SK-N-SH treated with all-trans-retinoic acid at 6 μM for 48 hours (cell line): Measurements from ENCODE around the gene SHANK2.

Experiments used
- ATAC-seq: fragments of 200-7000 bp; cut with Tn5 transposase; 3 replicates; pipeline ENCODE4 v1.9.1; 2020; ENCODE audit warnings: mild to moderate bottlenecking, moderate library complexity
- ARNTL ChIP-seq: fragments of 450-650 bp; formaldehyde crosslinking; IDR thresholded peaks from 2 replicates; pipeline ENCODE4 v1.5.0; 2020; ENCODE audit warnings: low read depth, mild to moderate bottlenecking, moderate library complexity, borderline replicate concordance
- BACH2 ChIP-seq: fragments of 250-450 bp; sonication (Bioruptor Pico); IDR thresholded peaks from 2 replicates; pipeline ENCODE4 v1.9.0; 2021; ENCODE audit warnings: mild to moderate bottlenecking, borderline replicate concordance
- CSDC2 ChIP-seq: fragments of 250-450 bp; sonication (Bioruptor Pico); IDR thresholded peaks from 2 replicates; pipeline ENCODE4 v1.5.0; 2020; ENCODE audit warnings: mild to moderate bottlenecking, moderate library complexity
- ESRRG ChIP-seq: fragments of 250-450 bp; sonication (Bioruptor Pico); IDR thresholded peaks from 2 replicates; pipeline ENCODE4 v1.6.1; 2021; ENCODE audit warnings: mild to moderate bottlenecking
- GLIS3 ChIP-seq: fragments of 250-450 bp; sonication (Bioruptor Pico); IDR thresholded peaks from 2 replicates; pipeline ENCODE4 v1.5.0; 2020; ENCODE audit warnings: mild to moderate bottlenecking, moderate library complexity
- ISL1 ChIP-seq: fragments of 250-450 bp; sonication (Bioruptor Pico); IDR thresholded peaks from 2 replicates; pipeline ENCODE4 v2.1.2; 2022; ENCODE audit warnings: mild to moderate bottlenecking, moderate library complexity
- OSR1 ChIP-seq: fragments of 250-450 bp; sonication (Bioruptor Pico); IDR thresholded peaks from 2 replicates; pipeline ENCODE4 v1.8.0; 2022; ENCODE audit warnings: moderate library complexity, mild to moderate bottlenecking, inconsistent platforms
- PATZ1 ChIP-seq: fragments of 250-450 bp; sonication (Bioruptor Pico); IDR thresholded peaks from 2 replicates; pipeline ENCODE4 v1.8.0; 2020; ENCODE audit warnings: mild to moderate bottlenecking, moderate library complexity, borderline replicate concordance
- POU6F1 ChIP-seq: fragments of 250-450 bp; sonication (Bioruptor Pico); IDR thresholded peaks from 2 replicates; pipeline ENCODE4 v1.8.0; 2021; ENCODE audit warnings: low read depth, mild to moderate bottlenecking, moderate library complexity, borderline replicate concordance
- PPARA ChIP-seq: fragments of 250-450 bp; sonication (Bioruptor Pico); IDR thresholded peaks from 2 replicates; pipeline ENCODE4 v1.5.0; 2020; ENCODE audit warnings: mild to moderate bottlenecking, borderline replicate concordance
- RARB ChIP-seq: fragments of 250-450 bp; sonication (Bioruptor Pico); IDR thresholded peaks from 2 replicates; pipeline ENCODE4 v1.8.0; 2021; ENCODE audit warnings: mild to moderate bottlenecking, moderate library complexity
- SNAI2 ChIP-seq: fragments of 250-450 bp; sonication (Bioruptor Pico); IDR thresholded peaks from 2 replicates; pipeline ENCODE4 v1.5.0; 2020; ENCODE audit warnings: mild to moderate bottlenecking, moderate library complexity
- TCF4 ChIP-seq: fragments of 250-450 bp; sonication (Bioruptor Pico); IDR thresholded peaks from 2 replicates; pipeline ENCODE4 v1.8.0; 2021; ENCODE audit warnings: mild to moderate bottlenecking, moderate library complexity, borderline replicate concordance
- TOX ChIP-seq: fragments of 250-450 bp; sonication (Bioruptor Pico); IDR thresholded peaks from 2 replicates; pipeline ENCODE4 v1.8.0; 2021; ENCODE audit warnings: mild to moderate bottlenecking, moderate library complexity, borderline replicate concordance
- TSHZ2 ChIP-seq: fragments of 250-450 bp; sonication (Bioruptor Pico); IDR thresholded peaks from 2 replicates; pipeline ENCODE4 v1.5.0; 2020; ENCODE audit warnings: mild to moderate bottlenecking, moderate library complexity
- ZC3H10 ChIP-seq: fragments of 250-450 bp; sonication (Bioruptor Pico); IDR thresholded peaks from 2 replicates; pipeline ENCODE4 v1.5.1; 2021; ENCODE audit warnings: mild to moderate bottlenecking, moderate library complexity
- ZFP3 ChIP-seq: fragments of 250-450 bp; sonication (Bioruptor Pico); IDR thresholded peaks from 2 replicates; pipeline ENCODE4 v1.5.0; 2020; ENCODE audit warnings: mild to moderate bottlenecking, moderate library complexity
- ZFP30 ChIP-seq: fragments of 450-650 bp; formaldehyde crosslinking; IDR thresholded peaks from 2 replicates; pipeline ENCODE4 v1.5.0; 2022; ENCODE audit warnings: mild to moderate bottlenecking, moderate library complexity
- ZNF565 ChIP-seq: fragments of 450-650 bp; formaldehyde crosslinking; conservative IDR thresholded peaks from 2 replicates; pipeline ENCODE4 v1.5.0; 2020; ENCODE audit warnings: low read depth, mild to moderate bottlenecking, moderate library complexity
- ZNF8 ChIP-seq: fragments of 450-650 bp; formaldehyde crosslinking; IDR thresholded peaks from 2 replicates; pipeline ENCODE4 v1.5.0; 2020; ENCODE audit warnings: mild to moderate bottlenecking, moderate library complexity
- TF ChIP-seq, protein P1 (sequence below): fragments of 250-450 bp; sonication (Bioruptor Pico); IDR thresholded peaks from 2 replicates; pipeline ENCODE4 v1.5.1; 2021; ENCODE audit warnings: mild to moderate bottlenecking, moderate library complexity
- TF ChIP-seq, protein P2 (sequence below): fragments of 250-450 bp; sonication (Bioruptor Pico); IDR thresholded peaks from 2 replicates; pipeline ENCODE4 v1.5.1; 2020; ENCODE audit warnings: low read depth, mild to moderate bottlenecking, moderate library complexity

The SHANK2 gene

GRCh38 chr11:71252770-71253730 is 673 bp upstream of the SHANK2 start:
- TF ChIP-seq ARNTL (CRISPR knock-in tag) (no peak), TCF4 (no peak), ZNF8 (no peak), RARB (CRISPR knock-in tag) (no peak), GLIS3 (CRISPR knock-in tag) (no peak), CSDC2 (CRISPR knock-in tag) (no peak)
- no peak for ATAC-seq

- TF ChIP-seq, protein P1, sequence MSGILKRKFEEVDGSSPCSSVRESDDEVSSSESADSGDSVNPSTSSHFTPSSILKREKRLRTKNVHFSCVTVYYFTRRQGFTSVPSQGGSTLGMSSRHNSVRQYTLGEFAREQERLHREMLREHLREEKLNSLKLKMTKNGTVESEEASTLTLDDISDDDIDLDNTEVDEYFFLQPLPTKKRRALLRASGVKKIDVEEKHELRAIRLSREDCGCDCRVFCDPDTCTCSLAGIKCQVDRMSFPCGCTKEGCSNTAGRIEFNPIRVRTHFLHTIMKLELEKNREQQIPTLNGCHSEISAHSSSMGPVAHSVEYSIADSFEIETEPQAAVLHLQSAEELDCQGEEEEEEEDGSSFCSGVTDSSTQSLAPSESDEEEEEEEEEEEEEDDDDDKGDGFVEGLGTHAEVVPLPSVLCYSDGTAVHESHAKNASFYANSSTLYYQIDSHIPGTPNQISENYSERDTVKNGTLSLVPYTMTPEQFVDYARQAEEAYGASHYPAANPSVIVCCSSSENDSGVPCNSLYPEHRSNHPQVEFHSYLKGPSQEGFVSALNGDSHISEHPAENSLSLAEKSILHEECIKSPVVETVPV: no peak
- TF ChIP-seq ISL1 (no peak), TOX (CRISPR knock-in tag) (no peak), ZC3H10 (CRISPR knock-in tag) (no peak), OSR1 (CRISPR knock-in tag) (no peak), ZNF8 (no peak), TCF4 (no peak), POU6F1 (no peak), ESRRG (CRISPR knock-in tag) (no peak), SNAI2 (no peak), TSHZ2 (no peak), PATZ1 (CRISPR knock-in tag) (no peak), ZNF565 (CRISPR knock-in tag) (no peak), BACH2 (no peak), CSDC2 (CRISPR knock-in tag) (no peak), ZFP30 (CRISPR knock-in tag) (no peak)
- TF ChIP-seq, protein P2, sequence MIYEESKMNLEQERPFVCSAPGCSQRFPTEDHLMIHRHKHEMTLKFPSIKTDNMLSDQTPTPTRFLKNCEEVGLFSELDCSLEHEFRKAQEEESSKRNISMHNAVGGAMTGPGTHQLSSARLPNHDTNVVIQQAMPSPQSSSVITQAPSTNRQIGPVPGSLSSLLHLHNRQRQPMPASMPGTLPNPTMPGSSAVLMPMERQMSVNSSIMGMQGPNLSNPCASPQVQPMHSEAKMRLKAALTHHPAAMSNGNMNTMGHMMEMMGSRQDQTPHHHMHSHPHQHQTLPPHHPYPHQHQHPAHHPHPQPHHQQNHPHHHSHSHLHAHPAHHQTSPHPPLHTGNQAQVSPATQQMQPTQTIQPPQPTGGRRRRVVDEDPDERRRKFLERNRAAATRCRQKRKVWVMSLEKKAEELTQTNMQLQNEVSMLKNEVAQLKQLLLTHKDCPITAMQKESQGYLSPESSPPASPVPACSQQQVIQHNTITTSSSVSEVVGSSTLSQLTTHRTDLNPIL: no peak
- no peak for ATAC-seq
These were observed 562 bp downstream of the SHANK2 start for GRCh38 chr11:71251761-71252268.

DNA sequence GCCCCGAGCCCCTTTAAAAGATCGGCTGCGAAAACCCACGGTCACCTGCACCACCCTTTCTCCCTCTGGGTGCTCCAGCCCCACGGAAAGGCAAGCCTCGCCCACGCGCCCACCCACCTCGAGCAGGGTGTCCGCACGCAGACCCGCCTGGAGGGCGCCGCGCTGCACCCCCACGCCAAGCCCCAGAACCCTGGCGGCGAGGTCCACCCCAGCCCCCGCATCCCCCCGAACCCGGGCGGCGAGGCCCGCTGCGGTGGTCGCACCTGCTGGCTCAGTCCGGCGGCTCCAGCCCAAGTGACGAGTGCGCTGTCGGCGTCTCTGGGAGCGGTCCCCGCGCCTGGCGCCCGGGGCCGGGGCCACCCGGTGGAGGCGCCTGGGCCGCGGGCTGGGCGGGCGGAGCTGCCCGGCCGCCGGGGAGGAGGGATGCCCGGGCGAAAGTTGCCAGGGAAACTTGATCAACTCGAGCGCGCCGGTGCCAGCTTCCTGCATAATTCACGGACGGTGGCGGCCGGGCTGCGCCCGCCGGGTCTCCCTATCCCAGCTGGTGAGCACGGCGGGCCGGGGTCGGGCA is 1.1 kb downstream of the SHANK2 start:
- TF ChIP-seq TOX (CRISPR knock-in tag) (no peak), RARB (CRISPR knock-in tag) (no peak), ARNTL (CRISPR knock-in tag) (no peak), BACH2 (no peak), CSDC2 (CRISPR knock-in tag) (no peak), SNAI2 (no peak), ZFP3 (CRISPR knock-in tag) (no peak), PPARA (CRISPR knock-in tag) (no peak), ZC3H10 (CRISPR knock-in tag) (no peak)
- ATAC-seq: no peak
